K562 (cell line): Measurements from ENCODE around the gene CAPN10. TPM values are rescaled to one million over a fixed set of nuclear protein-coding genes. Genes with fewer than 3 reads are reported as not detected.
A peak's percentile ranks its signal among the peaks of the same experiment; 100 is the strongest.

Experiments
- CBFA2T2 ChIP-seq: fragments of 450-650 bp; conservative IDR thresholded peaks from 2 replicates; pipeline ENCODE4 v1.6.1; 2017; ENCODE audit warnings: mild to moderate bottlenecking
- EZH2 ChIP-seq: IDR thresholded peaks from 2 replicates; pipeline ENCODE4 v1.6.1; 2012; ENCODE audit warnings: low read depth, mild to moderate bottlenecking, inconsistent platforms, low read length, borderline replicate concordance
- GABPA ChIP-seq: fragments of 200-800 bp; sonication (Bioruptor generic); conservative IDR thresholded peaks from 2 replicates; pipeline ENCODE4 v1.6.1; 2016; ENCODE audit warnings: low read depth, missing genetic modification characterization, missing compliant biosample characterization
- HDAC3 ChIP-seq: fragments of 450-650 bp; IDR thresholded peaks from 2 replicates; pipeline ENCODE4 v1.6.1; 2018; ENCODE audit warnings: borderline replicate concordance, mild to moderate bottlenecking, moderate library complexity; ENCODE audit not compliant: partially characterized antibody
- HINFP ChIP-seq: fragments of 450-650 bp; conservative IDR thresholded peaks from 2 replicates; pipeline ENCODE4 v1.6.1; 2016; ENCODE audit warnings: missing genetic modification characterization, low read depth, mild to moderate bottlenecking, control low read depth, missing compliant biosample characterization
- HMGXB4 ChIP-seq: sonication (generic); formaldehyde crosslinking; IDR thresholded peaks from 2 replicates; pipeline ENCODE4 v1.8.1; 2023; ENCODE audit warnings: mild to moderate bottlenecking, missing genetic modification reagents
- MED1 ChIP-seq: sonication (generic); formaldehyde crosslinking; IDR thresholded peaks from 2 replicates; pipeline ENCODE4 v1.8.1; 2023; ENCODE audit warnings: missing genetic modification reagents, borderline replicate concordance
- NCOA1 ChIP-seq: fragments of 450-650 bp; IDR thresholded peaks from 2 replicates; pipeline ENCODE4 v1.6.1; 2016; ENCODE audit warnings: low read depth
- NCOA6 ChIP-seq: fragments of 450-650 bp; IDR thresholded peaks from 2 replicates; pipeline ENCODE4 v1.6.1; 2017; ENCODE audit warnings: mild to moderate bottlenecking
- RBM15 ChIP-seq: fragments of 200-400 bp; formaldehyde crosslinking; IDR thresholded peaks from 2 replicates; pipeline ENCODE4 v1.6.1; 2018; ENCODE audit warnings: mild to moderate bottlenecking, low read length, moderate library complexity; ENCODE audit not compliant: insufficient read depth
- SIX5 ChIP-seq, 2 experiments: IDR thresholded peaks; 2 replicates each; pipeline ENCODE4 v1.6.1; 2011; ENCODE audit warnings: low read length in 2 of 2, borderline replicate concordance in 1 of 2, low read depth in 1 of 2, mild to moderate bottlenecking in 1 of 2, moderate library complexity in 1 of 2; ENCODE audit not compliant: insufficient read depth in 1 of 2
- SRSF1 ChIP-seq: fragments of 200-400 bp; formaldehyde crosslinking; IDR thresholded peaks from 2 replicates; pipeline ENCODE4 v1.6.1; 2017; ENCODE audit warnings: mild to moderate bottlenecking, low read depth, low read length, moderate library complexity
- TRIM25 ChIP-seq: fragments of 450-650 bp; IDR thresholded peaks from 2 replicates; pipeline ENCODE4 v1.7.0; 2016; ENCODE audit warnings: borderline replicate concordance
- ZBTB12 ChIP-seq: fragments of 250-450 bp; sonication (Bioruptor Pico); IDR thresholded peaks from 2 replicates; pipeline ENCODE4 v1.4.0; 2020
- ZBTB7A ChIP-seq: IDR thresholded peaks from 2 replicates; pipeline ENCODE4 v1.6.1; 2011; ENCODE audit warnings: low read depth, mild to moderate bottlenecking, low read length, moderate library complexity, borderline replicate concordance; ENCODE audit not compliant: control insufficient read depth
- ZNF354B ChIP-seq: fragments of 250-450 bp; sonication (Bioruptor Pico); IDR thresholded peaks from 2 replicates; pipeline ENCODE4 v1.4.0; 2020
- ZNF41 ChIP-seq: fragments of 250-450 bp; sonication (Bioruptor Pico); conservative IDR thresholded peaks from 2 replicates; pipeline ENCODE4 v1.4.0; 2020; ENCODE audit warnings: mild to moderate bottlenecking
- ZNF507 ChIP-seq: conservative IDR thresholded peaks from 2 replicates; pipeline ENCODE4 v1.6.1; 2017; ENCODE audit warnings: missing genetic modification characterization, missing compliant biosample characterization
- polyA plus RNA-seq, 8 experiments: library from polyadenylated mRNA; depleted of rRNA in 4 of 8; stranded (reverse) in 5 of 8; unstranded in 3 of 8; fragments of >200 nt; fragmentation: Nextera tagmentation in 2 of 8; fragmentation: Illumina TruSeq in 1 of 8; extraction: Ambion mirVana in 2 of 8; extraction: Trizol in 1 of 8; gene quantifications; 2 replicates each; pipeline versions ENCODE4 v1.2.1 to v1.2.3, GENCODE V29; 2011 to 2014; ENCODE audit warnings: inconsistent platforms in 1 of 8, missing spikeins in 1 of 8
- total RNA-seq, 7 experiments: library from RNA; depleted of rRNA in 6 of 7; stranded (reverse); fragments of >200 nt in 6 of 7; fragmentation: Illumina TruSeq in 2 of 7; extraction: Trizol in 2 of 7; gene quantifications; 2 replicates each; pipeline versions ENCODE4 v1.2.1 to v1.2.3, GENCODE V29; 2011 to 2021; ENCODE audit warnings: low replicate concordance in 1 of 7
- TF ChIP-seq, protein P1 (sequence below): fragments of 450-650 bp; IDR thresholded peaks from 2 replicates; pipeline ENCODE4 v1.6.1; 2016; ENCODE audit warnings: borderline replicate concordance

CAPN10 gene
- total and polyA plus RNA-seq, 9 of the 15 experiments (the other 6 are each of a cell fraction or from before 2014, with no cell fraction given): 0.08 to 26.1 (median 8.4) TPM

GRCh38 chr2:240567872-240568677, 18.5 kb upstream of the CAPN10 start, which contains the start of gene RNPEPL1 (continued):
- TF ChIP-seq ZNF41 (no peak), NCOA6 (no peak), HDAC3 (no peak), ZBTB7A (no peak), HMGXB4 (CRISPR knock-in tag) (no peak), ZNF354B (CRISPR knock-in tag) (no peak), GABPA (tag) (peak; percentile 69), CBFA2T2 (no peak), EZH2 (no peak), SRSF1 (no peak), ZBTB12 (CRISPR knock-in tag) (no peak), SIX5 (IDR thresholded peaks at IDR 0.05; ENCODE audit: borderline replicate concordance in 1 of 2, insufficient read depth in 1 of 2, low read depth in 1 of 2, low read length in 2 of 2) (no peak), HINFP (no peak), RBM15 (no peak), ZNF507 (tag) (no peak), MED1 (CRISPR knock-in tag) (no peak), NCOA1 (no peak), TRIM25 (no peak)
- TF ChIP-seq, protein P1, sequence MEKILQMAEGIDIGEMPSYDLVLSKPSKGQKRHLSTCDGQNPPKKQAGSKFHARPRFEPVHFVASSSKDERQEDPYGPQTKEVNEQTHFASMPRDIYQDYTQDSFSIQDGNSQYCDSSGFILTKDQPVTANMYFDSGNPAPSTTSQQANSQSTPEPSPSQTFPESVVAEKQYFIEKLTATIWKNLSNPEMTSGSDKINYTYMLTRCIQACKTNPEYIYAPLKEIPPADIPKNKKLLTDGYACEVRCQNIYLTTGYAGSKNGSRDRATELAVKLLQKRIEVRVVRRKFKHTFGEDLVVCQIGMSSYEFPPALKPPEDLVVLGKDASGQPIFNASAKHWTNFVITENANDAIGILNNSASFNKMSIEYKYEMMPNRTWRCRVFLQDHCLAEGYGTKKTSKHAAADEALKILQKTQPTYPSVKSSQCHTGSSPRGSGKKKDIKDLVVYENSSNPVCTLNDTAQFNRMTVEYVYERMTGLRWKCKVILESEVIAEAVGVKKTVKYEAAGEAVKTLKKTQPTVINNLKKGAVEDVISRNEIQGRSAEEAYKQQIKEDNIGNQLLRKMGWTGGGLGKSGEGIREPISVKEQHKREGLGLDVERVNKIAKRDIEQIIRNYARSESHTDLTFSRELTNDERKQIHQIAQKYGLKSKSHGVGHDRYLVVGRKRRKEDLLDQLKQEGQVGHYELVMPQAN: peak; percentile 31; the same call in 1 of the 2 replicates
